GM08714 (cell line): Measurements from ENCODE around the gene ZBTB43.

Experiments
- H3K4me3 ChIP-seq: fragments of 200-500 bp; sonication (Bioruptor generic); 2 replicates; pipeline ENCODE4 v1.5.1; 2014; ENCODE audit warnings: mild to moderate bottlenecking, low read length, inconsistent platforms
- ZNF274 ChIP-seq: IDR thresholded peaks from 2 replicates; pipeline ENCODE4 v1.6.1; 2012; ENCODE audit warnings: mild to moderate bottlenecking, low read depth, low read length

ZBTB43 gene

GRCh38 chr9:126852086-126852688, 47.3 kb downstream of the ZBTB43 start:
- no peak overlapping the region for H3K4me3 ChIP-seq
- no peak for TF ChIP-seq ZNF274

- no peak overlapping the region for H3K4me3 ChIP-seq
Observed at GRCh38 chr9:126853667-126854066, 48.8 kb downstream of the ZBTB43 start.

GRCh38 chr9:126854734-126855133, 49.9 kb downstream of the ZBTB43 start:
- H3K4me3 ChIP-seq = no peak overlapping the region
- no peak for TF ChIP-seq ZNF274

More at GRCh38 chr9:126853667-126854066, 48.8 kb downstream of the ZBTB43 start:
- no peak for TF ChIP-seq ZNF274

- no peak for TF ChIP-seq ZNF274
- H3K4me3 ChIP-seq = no peak overlapping the region
Observed at GRCh38 chr9:126856326-126856877, 51.6 kb downstream of the ZBTB43 start.

GRCh38 chr9:126857261-126857960, 52.6 kb downstream of the ZBTB43 start:
- H3K4me3 ChIP-seq = no peak overlapping the region
- TF ChIP-seq ZNF274 = no peak

GRCh38 chr9:126859111-126859510, 54.3 kb downstream of the ZBTB43 start:
- no peak overlapping the region for H3K4me3 ChIP-seq
- no peak for TF ChIP-seq ZNF274

GRCh38 chr9:126860077-126860756, 55.4 kb downstream of the ZBTB43 start, which contains the start of gene ZBTB34:
Gene ZBTB34, plus strand, starts transcription at chr9:126860639. Its CDS starts 18,761 bp downstream, at chr9:126879400.
- TF ChIP-seq ZNF274 = no peak
- peak within 1 kb of the TSS; percentile 81 for H3K4me3 ChIP-seq

GRCh38 chr9:126860757-126861466, 56.1 kb downstream of the ZBTB43 start:
- peak overlapping the region; percentile 81 for H3K4me3 ChIP-seq
- TF ChIP-seq ZNF274 = no peak

- peak overlapping the region; percentile 81 for H3K4me3 ChIP-seq
- TF ChIP-seq ZNF274 = no peak
Observed at GRCh38 chr9:126861707-126862103, 56.9 kb downstream of the ZBTB43 start.

- TF ChIP-seq ZNF274 = no peak
- peak overlapping the region; percentile 81; the same call in 1 of the 2 replicates for H3K4me3 ChIP-seq
Observed at GRCh38 chr9:126862104-126862761, 57.4 kb downstream of the ZBTB43 start.

GRCh38 chr9:126864771-126865170, 59.9 kb downstream of the ZBTB43 start:
- H3K4me3 ChIP-seq = no peak overlapping the region
- no peak for TF ChIP-seq ZNF274

GRCh38 chr9:126869368-126869767, 64.5 kb downstream of the ZBTB43 start:
- H3K4me3 ChIP-seq = no peak overlapping the region
- no peak for TF ChIP-seq ZNF274

GRCh38 chr9:126872516-126872915, 67.7 kb downstream of the ZBTB43 start:
- no peak overlapping the region for H3K4me3 ChIP-seq
- TF ChIP-seq ZNF274 = no peak
